DMS114 treated with DMSO at 0.1 percent for 48 hours (cell line): Measurements from ENCODE around the gene GDPGP1.

Source experiments
- DNase-seq: peaks from one replicate; lab custom pipeline; 2025; ENCODE audit not compliant: unreplicated experiment; lab: John Stamatoyannopoulos, UW

GDPGP1 gene

DNA sequence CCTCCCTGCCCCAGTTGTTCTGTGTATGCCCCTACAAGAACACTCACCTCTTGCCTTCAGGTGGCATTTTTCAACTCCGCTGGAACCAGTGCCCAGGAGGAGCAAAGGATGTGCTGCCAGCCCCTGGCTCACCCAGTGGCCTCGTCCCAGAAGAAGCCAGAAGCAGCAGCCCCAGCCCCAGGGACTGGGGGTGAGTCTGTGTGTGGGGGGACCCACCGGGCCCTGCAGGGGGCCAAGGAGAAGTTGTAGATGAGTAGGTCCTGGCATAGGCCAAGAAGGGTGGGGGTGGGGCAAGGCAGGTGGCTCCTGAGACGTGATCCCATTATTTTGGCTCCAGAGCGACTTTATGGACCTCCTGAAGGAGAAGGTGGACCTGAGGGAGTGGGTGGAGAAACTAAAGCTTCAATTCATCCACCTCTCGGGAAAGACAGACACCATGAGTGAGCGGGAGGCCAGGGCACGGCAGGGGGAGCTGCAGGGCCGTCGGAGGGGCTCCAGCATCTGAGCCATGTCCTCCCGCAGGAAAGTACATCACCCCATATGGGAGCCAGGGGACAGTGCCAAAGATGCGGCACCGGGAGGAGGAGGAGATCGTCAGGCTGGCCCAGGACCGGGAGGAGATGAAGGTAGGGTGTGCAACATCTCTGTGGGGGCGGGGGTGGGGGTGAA lies 60.7 kb downstream of the GDPGP1 start:
- DNase-seq: no peak

DNA sequence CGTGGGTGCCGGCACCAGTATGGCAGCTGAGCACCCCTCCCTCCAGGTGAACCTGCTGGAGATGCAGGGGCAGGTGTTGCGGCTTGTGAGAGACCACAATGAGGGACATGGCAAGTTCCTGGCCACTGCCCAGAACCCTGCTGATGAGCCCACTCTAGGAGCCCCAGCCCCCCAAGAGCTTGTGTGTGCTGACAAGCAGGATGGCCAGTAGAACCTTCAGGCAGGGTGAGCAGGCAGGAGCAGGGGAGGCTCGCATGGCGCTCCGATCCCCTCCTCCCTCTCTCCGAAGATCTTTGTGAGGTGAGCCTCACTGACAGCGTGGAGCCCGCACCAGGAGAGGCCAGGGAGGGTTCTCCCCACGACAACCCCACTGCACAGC lies 61.2 kb downstream of the GDPGP1 start:
- no peak for DNase-seq
